GM21786 (cell line): Measurements from ENCODE around the gene DMWD.
A peak's percentile ranks its signal among the peaks of the same experiment; 100 is the strongest.

ENCODE experiments used
- ATAC-seq: cut with Tn5 transposase; IDR thresholded peaks from one replicate; pipeline ENCODE4 v1.9.1; 2021; ENCODE audit not compliant: unreplicated experiment

The DMWD gene, protein sequence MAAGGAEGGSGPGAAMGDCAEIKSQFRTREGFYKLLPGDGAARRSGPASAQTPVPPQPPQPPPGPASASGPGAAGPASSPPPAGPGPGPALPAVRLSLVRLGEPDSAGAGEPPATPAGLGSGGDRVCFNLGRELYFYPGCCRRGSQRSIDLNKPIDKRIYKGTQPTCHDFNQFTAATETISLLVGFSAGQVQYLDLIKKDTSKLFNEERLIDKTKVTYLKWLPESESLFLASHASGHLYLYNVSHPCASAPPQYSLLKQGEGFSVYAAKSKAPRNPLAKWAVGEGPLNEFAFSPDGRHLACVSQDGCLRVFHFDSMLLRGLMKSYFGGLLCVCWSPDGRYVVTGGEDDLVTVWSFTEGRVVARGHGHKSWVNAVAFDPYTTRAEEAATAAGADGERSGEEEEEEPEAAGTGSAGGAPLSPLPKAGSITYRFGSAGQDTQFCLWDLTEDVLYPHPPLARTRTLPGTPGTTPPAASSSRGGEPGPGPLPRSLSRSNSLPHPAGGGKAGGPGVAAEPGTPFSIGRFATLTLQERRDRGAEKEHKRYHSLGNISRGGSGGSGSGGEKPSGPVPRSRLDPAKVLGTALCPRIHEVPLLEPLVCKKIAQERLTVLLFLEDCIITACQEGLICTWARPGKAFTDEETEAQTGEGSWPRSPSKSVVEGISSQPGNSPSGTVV

DNA sequence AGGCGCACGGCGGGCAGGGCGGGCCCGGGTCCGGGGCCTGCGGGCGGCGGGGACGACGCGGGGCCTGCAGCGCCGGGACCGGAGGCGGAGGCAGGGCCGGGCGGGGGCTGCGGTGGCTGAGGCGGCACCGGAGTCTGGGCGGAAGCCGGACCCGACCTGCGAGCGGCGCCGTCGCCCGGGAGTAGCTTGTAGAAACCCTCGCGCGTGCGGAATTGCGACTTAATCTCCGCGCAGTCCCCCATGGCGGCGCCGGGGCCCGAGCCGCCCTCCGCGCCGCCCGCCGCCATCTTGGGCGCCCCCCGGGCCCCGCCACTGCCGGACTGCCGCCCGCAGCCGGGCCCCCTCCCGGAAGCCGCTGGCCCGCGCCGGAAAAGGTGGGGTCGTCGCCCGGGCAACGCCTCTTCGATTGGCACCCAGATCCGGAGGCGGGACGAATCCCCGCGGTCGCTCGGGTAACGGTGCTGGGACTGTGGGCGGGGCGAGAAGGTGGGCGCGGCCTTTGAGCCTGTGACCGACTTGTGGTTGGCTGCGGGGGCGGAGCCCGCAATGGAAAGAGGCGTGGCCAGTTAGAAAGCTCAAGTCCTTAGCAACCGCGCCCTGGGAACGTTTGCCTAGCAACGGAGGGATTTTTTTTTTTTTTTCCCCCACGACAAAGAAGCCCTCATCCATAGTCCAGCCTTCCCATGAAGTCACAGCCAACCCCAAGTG is at the start of gene DMWD:
Gene DMWD (minus strand): TSS at position 376 of the 708 bp plus-strand sequence. CDS start 89 bp downstream, at position 287.
- peak; percentile 91 for ATAC-seq

DNA sequence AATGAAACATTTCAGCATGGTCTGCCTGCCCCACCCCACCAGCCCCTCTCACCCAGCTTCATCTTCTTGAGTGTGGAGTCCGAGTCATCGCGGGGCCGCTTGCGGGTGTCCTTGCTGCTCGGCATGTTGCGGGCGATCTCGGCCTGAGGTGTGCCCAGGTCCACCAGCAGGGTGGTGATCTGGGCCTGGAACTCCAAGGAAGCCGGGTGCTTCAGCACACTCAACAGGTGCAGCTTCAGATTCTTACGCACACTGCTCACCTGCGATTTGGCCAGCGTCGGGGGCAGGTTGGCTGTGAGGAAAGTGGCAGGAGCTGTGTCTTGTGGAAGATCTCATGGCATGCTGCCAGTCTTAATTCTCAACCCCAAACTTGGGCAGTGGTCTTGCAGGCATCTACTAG is 49.6 kb upstream of the DMWD start:
- ATAC-seq, result no peak

DNA sequence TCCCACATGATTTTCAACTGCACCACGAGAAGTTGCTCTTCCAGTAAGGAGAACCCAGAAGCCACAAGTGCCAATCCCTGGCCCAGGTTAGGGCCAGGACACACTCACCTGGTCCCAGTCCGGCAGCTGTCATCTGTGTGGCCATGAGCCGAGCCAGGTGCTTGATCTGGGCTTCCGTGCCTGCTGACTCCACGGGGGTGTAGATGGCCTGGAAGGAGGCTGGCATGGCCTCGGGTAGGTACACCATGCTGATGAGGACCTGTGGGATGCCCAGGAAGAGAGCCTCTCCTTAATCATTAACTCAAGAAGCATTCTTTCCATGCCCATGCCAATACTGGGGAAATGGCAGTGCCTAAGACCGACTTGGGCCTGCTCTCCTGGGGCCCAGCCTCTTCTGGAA is 42.3 kb upstream of the DMWD start:
- ATAC-seq, result no peak

DNA sequence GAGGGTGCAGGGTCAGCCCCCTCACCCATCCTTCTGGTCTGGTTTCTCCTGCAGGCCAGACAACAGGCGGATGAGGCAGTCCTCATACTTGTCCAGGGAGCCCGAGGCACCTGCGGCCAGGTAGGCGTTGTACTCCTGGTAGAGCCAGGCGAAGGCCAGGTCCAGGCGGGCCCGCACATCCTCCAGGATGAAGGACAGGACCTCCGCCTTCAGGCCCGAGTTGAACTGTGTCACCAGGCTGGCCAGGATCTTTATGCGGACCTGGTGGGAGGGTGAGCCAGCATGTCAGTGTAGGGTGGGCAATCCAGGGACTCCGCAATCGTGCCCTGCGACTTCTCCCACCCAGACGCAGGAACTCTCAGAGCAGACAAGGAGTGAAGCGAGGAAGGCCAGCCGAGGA is 36.3 kb upstream of the DMWD start:
- ATAC-seq, result no peak

DNA sequence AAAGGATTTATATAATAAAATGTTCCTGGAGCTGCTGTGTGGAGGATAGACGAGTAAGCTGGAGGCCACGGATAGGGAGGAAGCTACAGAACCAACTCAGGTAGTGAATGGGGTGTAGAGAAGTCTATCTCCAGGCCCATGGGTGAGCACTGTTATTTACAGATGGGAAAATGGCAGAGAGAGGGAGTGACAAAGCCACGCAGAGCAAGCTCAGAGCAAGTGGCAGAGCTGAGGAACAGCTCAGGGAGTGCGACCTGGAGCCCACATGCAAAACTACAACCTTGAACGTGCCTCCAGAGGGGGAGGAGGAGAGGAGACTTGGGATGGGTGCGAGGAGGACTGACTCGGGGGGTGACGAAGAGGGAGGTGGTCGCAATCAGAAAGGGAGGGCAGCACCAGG is 35.9 kb upstream of the DMWD start:
- ATAC-seq, result no peak

DNA sequence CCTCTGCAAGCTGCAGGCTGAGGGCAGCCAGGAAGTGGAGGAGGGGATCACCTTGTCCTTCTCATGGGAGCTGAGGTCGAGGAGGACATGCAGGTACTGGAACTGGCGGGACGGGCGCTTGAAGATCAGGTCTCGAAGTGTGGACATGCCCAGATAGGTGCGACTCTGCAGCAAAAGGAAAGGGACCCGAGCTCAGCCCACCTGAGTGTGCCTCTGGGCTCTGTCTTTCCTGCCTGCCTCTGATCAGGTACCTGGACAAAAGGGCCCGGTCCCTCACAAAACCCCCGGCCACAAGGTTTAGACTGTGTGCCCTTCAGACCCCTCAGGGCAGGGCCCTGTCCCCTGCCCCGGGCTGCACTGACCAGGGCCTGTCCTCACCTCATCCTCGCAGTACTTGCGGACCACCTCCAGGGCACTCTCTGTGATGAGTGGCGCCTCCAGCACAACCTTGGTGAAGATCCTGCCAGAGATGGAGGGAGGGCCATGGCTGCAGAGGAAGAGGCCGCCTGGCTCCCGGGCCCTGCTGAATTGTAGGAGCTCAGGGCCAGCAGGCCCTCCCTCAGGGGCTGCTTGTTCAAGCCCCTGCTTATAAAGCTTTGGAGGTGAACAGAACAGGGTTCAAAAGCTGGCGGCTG is 34.9 kb upstream of the DMWD start:
- ATAC-seq, result no peak

DNA sequence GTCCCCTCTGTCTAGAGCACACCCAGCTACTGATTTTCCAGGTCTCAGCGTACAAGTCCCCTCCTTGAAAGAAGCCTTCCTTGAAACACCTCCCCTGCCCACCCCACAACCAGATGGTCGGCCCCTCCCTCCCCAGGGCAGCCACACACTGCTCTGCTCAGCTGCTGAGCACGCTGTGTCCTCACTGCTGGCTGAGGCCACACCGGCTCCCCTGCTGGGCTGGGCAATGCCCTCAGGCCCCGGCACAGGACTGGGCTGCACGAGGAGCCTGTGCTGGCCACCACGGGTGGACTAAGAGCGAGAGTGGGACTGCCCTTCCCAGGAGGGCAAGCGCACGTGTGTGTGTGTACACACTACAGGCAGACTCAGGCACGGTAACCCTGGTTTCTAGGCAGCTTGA is 34.3 kb upstream of the DMWD start:
- ATAC-seq, result no peak

DNA sequence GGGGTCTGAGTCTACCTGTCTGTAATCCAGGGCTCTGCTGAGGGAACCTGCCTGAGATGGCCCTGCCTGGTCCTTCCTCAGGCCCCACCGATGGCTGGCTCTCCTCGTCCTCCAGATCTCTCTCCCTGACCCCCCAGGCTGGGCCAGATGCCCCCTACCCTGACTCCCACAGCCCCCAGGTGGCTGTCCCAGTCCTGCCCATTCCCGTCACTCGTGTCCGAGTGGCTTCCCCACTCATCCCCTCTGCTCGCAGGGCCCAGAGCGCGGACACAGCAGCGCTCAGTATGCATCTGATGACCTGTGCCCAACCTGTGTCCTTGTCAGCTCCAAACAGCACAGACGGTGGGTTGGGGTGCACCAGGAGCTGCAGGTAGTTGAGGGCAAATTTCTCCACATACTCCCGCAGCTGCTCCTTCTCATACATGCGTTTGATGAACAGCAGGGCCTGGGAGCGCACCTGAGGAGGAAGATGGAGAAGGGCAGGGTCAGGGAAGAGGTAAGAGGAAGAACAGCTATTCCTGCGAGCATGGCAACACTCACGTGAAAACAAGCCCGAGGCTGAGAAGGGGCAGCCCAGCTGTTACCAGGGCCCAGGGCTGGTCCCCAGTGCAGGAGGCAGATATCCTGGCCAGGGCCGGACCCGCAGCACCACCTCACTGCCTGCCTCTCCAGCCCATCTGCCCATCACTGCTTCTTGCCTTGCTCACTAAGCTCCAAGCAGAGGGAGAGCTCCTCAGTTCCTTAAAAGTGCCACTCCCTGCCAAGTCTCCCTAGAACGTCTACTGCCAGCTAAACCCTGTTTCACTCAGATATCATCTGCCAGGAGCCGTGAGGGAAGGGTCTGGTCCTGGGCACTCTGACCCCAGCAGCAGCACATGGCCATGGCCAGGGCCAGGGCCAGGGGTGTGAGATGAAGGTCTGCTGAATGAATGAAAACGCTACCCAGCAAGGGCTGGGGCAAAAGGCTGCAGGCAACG is 33.6 kb upstream of the DMWD start:
- no peak for ATAC-seq

DNA sequence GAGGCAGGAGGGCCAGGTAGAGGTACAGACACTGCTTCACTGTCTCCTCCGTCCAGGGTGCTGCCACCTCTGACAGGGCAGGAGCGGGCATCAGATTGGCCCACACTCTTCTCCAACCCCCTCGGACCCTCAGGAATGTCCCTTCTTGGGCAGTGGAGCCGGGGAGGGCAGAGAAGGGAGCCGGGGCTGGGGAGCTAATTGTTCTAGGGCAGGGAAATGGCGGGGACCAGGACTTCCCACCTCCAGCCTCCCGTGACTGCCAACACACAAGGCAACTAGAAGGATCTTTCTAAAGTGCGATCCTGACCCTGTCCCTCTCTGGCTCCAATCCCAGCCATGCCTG is 32.6 kb upstream of the DMWD start:
- no peak for ATAC-seq

DNA sequence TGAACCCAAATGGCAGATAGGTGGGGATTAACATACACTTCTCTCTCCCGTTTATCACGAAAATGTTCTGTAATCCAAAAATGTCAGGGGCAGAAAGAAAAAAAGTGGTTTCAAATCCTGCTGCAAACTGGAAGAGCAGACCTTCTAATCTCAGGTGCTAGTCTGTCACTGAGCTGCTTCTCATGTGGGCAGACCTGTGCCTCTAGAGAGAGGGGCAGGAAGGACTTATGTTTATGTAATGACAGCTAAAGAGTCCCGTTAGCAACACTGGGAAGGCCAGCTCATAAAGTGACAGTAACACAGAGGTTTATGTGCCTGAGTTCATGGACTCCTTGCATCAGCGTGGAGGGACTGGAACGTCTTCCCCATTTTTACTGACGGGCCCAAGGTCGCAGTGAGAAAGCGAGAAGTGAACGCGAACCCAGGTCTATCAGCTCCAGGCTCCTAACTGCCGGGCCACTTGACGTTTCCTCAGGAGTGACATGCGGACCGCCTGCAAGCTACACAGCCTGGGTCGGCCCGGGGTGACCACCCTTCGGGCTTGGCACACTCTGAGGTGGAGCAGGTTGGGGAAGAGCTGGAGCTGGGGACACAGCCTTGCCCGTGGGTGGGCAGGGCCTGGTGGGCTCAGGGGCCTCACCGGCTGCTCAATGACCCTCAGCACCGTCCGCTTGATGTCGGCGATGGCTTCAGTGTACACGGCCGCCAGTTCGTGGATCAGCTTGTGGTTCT is 32.1 kb upstream of the DMWD start:
- no peak for ATAC-seq

DNA sequence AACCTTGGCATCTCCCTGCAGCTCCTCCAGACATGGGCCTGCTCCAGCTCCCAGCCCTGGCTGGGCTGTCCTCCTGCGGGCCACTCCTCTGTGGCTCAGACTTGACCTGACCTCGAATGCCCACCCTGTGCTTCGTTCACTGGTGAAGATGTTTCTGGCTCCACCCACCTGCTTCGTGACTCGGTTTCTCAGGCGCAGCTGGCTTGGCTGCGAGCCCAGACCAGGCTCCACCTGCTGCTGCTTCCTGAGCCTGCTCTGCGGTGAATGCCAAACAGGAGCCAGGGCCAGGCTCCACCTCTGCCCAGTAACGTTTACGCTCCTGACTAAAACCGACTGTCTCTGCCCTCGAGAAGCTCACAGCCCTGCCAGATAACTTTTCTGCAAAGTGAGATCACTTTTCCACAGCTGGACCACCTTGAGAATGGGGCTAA is 31.4 kb upstream of the DMWD start:
- no peak for ATAC-seq

DNA sequence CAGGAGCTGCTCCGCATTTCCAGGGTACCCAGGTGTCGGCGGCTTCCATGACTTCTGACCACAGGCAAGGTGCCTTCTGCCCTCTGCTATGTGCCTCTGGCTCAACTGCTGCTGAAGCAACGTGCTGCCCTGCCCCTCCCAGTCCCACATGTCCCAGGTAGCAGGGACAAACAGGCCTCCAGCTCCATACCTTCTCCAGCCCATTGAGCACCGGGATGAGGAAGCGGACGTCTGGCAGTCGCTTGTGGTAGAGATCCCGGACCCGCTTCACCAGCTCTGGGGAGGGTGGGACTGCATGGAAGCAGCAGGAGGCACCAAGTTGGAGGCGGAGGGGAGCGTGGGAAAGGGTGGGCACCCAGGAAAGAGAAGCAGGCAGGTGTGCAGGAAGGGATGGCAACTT is 30.5 kb upstream of the DMWD start:
- ATAC-seq, result no peak

DNA sequence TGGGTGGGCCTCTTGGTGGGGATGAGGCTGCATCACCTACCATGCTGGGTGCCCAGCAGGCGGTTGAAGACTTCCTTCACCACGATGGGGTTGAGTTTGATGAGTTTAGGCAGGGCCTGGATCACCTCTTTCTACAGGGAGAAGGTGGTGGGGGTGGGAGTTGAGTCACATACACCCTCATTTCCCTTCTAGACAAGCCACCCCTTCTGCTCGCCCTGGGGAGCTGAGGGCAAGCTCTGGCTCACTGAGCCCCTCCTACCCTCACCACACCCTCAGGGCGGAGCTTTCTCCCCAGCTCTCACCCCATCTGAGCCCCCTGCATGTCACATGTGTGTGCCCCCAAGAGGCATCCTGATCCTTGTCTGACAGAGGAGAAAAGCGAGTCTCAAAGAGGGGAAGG is 30.1 kb upstream of the DMWD start:
- ATAC-seq, result no peak

DNA sequence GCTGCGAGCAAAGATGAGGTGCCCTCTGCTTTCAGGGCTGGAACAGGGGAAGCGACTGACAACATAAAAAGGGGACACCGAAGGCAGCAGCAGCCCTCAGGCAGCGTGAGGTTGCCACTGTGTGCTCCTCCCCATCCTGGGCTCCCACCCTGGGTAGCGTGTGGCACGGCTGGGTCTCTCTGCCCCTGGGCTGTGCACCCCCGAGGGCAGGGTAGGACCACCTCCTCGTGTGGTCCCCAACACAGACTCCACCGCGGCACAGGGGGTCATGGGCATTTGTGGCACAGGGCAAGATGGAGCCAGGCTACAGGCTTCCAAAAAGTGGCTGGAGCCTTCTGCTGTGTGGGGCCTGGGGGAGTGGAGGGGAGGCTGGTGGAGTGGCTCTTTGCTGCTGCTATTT is 28.9 kb upstream of the DMWD start:
- ATAC-seq, result no peak

DNA sequence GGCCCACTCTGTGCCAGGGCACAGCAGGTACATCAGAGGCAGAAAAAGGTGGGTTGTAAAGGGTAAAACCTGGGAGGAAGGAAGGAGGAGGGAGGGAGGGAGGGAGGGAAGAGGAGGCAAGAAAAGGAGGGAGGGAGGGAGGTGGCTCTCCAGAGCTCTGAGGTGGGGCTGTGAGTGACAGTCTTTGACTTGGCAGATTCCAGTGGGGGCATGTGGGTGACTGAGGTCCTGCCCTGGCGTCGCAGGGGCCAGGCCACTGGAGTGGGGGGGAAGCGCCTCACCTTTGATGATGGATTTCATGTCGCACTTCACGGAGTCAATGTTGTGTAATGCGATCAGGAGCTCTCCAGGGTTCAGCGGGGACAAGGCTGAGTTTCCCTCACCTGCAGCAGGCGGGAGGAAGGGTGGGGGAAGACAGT is 28.5 kb upstream of the DMWD start:
- ATAC-seq, result no peak

DNA sequence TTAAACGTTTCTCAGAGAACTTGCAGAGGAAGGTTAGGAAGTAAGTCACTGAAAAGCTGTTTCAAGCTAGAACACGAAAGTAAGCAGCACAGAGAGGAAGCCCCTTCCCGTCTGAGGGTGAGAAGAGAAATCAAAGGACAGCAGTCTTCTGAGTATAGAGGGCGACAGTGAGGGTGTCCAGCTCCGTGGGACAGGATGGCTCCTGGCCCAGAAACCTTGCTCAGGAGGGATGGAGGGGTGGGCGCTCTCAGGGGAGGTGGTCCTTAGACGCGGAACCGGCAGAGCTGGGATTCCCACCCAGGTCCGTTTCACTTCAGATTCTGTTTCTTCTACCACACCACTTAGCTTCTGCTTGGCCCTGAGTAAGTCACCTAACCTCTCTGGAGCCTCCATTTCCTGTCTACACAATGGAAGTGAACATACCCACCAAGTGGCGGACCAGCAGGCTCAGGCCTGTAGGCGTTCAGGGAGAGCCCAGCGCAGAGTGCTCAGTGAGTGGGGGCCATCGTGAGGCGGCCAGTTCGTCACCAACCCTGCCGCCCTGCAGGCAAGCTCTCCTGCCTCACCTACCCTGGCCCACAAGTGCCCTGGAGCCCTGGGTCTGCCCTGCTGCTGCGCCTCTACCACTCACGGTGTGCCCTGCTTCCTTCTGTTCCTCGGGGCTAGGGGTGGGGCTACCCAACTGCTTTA is 27.9 kb upstream of the DMWD start:
- ATAC-seq, result no peak

DNA sequence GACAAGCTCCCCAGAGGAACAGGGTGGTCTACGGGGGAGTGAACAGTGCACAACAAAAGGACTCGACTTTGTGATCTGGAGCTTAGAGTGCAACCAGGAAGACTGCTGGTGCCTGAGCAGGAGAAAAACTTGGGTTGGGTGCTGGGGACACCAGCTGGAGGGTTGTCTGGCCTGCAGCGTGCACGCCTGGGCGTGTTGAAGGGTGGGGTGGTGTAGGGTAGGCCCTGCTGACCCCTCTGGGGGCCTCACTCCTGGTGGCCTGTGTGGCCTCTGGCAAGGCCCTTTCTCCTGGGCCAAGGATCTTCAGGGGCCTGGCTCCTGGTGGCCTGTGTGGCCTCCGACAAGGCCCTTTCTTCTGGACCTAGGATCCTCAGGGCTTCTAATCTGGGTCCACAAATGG is 27.1 kb upstream of the DMWD start:
- no peak for ATAC-seq

DNA sequence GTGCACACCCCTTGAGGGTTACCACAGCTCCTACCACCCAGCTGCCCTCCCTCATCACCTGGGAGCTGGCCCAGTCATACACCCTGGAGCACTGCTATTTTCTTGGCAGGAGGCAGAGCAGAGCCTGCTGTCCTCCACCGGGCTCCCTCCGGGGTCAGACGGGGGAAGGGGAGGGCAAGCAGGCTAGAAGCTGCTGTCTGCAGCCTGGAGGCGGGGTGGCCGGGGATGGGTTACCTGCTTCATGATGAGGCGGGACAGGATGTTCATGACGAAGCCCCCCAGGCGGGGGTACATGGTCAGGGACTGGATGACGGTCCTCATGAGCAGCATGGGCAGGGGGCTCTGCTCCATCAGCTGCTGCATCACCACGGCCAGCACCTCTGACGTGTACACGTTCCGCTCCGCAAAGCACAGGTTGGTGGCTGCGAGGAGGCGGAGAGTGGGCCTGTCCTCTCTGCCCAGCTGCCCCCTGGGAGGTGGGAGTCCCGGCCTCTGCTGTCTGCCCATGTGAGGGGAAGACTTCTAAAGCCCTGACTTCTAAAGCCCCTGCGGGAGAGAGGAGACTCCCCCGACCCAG is 25.2 kb upstream of the DMWD start:
- no peak for ATAC-seq
